ENCODE data around the gene PLEKHA7. TPM values are rescaled to one million over a fixed set of nuclear protein-coding genes. Genes with fewer than 3 reads are reported as not detected.

The PLEKHA7 gene
- total and polyA plus RNA-seq, 2 of the 8 experiments (the other 6 are each of a cell fraction or from before 2014, with no cell fraction given), result 11.4 to 25.6 TPM

- DNase-seq (ENCODE audit: low read depth in 1 of 2, low spot score in 2 of 2) (peak in 1 of 2 experiments; percentile 70), FAIRE-seq (peak; percentile 78)
- H3K27me3 ChIP-seq (replicated peaks in 1 of 4; ENCODE audit: control insufficient read depth in 3 of 4, extremely low read depth in 1 of 4, insufficient read depth in 3 of 4, low read length in 3 of 4), result no peaks in the 10 kb centered on the region
- peaks cover 15% of the 10 kb centered on the region for H3K79me1 ChIP-seq (ENCODE audit: low read depth, low read length)
- no peak overlapping the region for H3K18ac ChIP-seq (ENCODE audit: extremely low read depth, low read length)
- no peak overlapping the region for H4K5ac ChIP-seq (ENCODE audit: insufficient read length, low read depth, low read length)
- H3K9me3 ChIP-seq (ENCODE audit: insufficient read depth in 2 of 2, low read depth in 1 of 2, low read length in 1 of 2), result no peaks in the 10 kb centered on the region
- H3K4me2 ChIP-seq (ENCODE audit: insufficient read depth in 1 of 2, low read depth in 2 of 2, low read length in 2 of 2), result peak overlapping the region; percentile 51
- TF ChIP-seq EGR1 (IDR thresholded peaks at IDR 0.05; ENCODE audit: borderline replicate concordance, low read depth, low read length) (0 out of 2 replicates have a peak, but pooled peaks have one; percentile 12), TCF12 (IDR thresholded peaks at IDR 0.05; ENCODE audit: low read depth, low read length) (peak; percentile 85; the same call in 1 of the 2 replicates), NANOG (IDR thresholded peaks at IDR 0.05; ENCODE audit: insufficient read depth, low read depth, low read length, poor library complexity, severe bottlenecking) (no peak), MAX (IDR thresholded peaks at IDR 0.05) (no peak), ATF3 (IDR thresholded peaks at IDR 0.05; ENCODE audit: insufficient read depth, low read depth, low read length) (no peak), EP300 (IDR thresholded peaks at IDR 0.05; ENCODE audit: borderline replicate concordance in 1 of 2, low read depth in 2 of 2, low read length in 2 of 2) (peak in 1 of 2 experiments; percentile 48; a peak in 1 of 3 replicates), RXRA (IDR thresholded peaks at IDR 0.05; ENCODE audit: insufficient read depth, low read depth, low read length) (peak; percentile 81; the same call in 1 of the 2 replicates), SP1 (IDR thresholded peaks at IDR 0.05; ENCODE audit: low read depth, low read length) (0 out of 2 replicates have a peak, but pooled peaks have one; percentile 47)
- 63% methylated on average over 6 of the region's 6 CpGs; no CpG with 5 or more reads in 1 of the 2 experiments for WGBS, 2 experiments (ENCODE audit: extremely low coverage in 1 of 2, insufficient coverage in 1 of 2, insufficient read length in 1 of 2, insufficient replicate concordance in 2 of 2, low coverage in 1 of 2, low lambda C conversion rate in 2 of 2, missing lambda C conversion rate in 1 of 2)
- H2BK120ac ChIP-seq (replicated peaks; ENCODE audit: low read depth, low read length), result no peak overlapping the region
- H3K4me1 ChIP-seq (replicated peaks in 1 of 4; ENCODE audit: control insufficient read depth in 3 of 4, insufficient read depth in 4 of 4, low read length in 3 of 4), result peaks cover 16 to 30% (median 20%) of the 10 kb centered on the region in 4 experiments
- no peak overlapping the region for H3K4ac ChIP-seq (replicated peaks; ENCODE audit: insufficient read length, low read depth, low read length)
- no peak overlapping the region for H3K27ac ChIP-seq (ENCODE audit: low read depth, low read length)
- H3K56ac ChIP-seq (replicated peaks; ENCODE audit: insufficient read length, low read depth, low read length), result no peak overlapping the region
- CTCF ChIA-PET (ENCODE audit: partially characterized antibody), result interaction anchor here (0.8 to 1.9 kb wide), 9 partner anchors 12 to 159 kb away, joined by 3 to 6 read pairs (median 4); partner anchors contain the start of gene PLEKHA7
- no peak overlapping the region for H2BK5ac ChIP-seq (ENCODE audit: low read depth, low read length)
- peak overlapping the region in 1 of 4 experiments; percentile 3; a peak in 1 of 8 replicates for H3K4me3 ChIP-seq (ENCODE audit: extremely low read depth in 1 of 4, insufficient read depth in 2 of 4, low read depth in 3 of 4, low read length in 4 of 4)
- no peak overlapping the region for H3K23ac ChIP-seq (ENCODE audit: insufficient read length)
- no peak overlapping the region for H2AFZ ChIP-seq (ENCODE audit: low read length)
- H2AK5ac ChIP-seq (ENCODE audit: low read depth, low read length), result no peak overlapping the region
- no peak overlapping the region for H2BK12ac ChIP-seq (ENCODE audit: low read depth, low read length)
- no peak overlapping the region for H3K14ac ChIP-seq (ENCODE audit: insufficient read length)
- peaks cover 0 to 14% of the 10 kb centered on the region in 2 experiments; a peak in 3 of 4 replicates for H3K79me2 ChIP-seq (ENCODE audit: control insufficient read depth in 1 of 2, insufficient read depth in 2 of 2, low read length in 2 of 2)
- no peaks in the 10 kb centered on the region for H3K36me3 ChIP-seq (ENCODE audit: control insufficient read depth in 2 of 4, insufficient read depth in 4 of 4, low read length in 3 of 4)
- H2BK20ac ChIP-seq (ENCODE audit: low read length), result no peak overlapping the region
- peaks cover 2 to 14% of the 10 kb centered on the region in 2 experiments for H4K20me1 ChIP-seq (replicated peaks in 1 of 2; ENCODE audit: control insufficient read depth in 1 of 2, insufficient read depth in 2 of 2, low read length in 2 of 2)
- no peaks in the 10 kb centered on the region for H3K23me2 ChIP-seq (ENCODE audit: low read depth, low read length)
- H2BK15ac ChIP-seq (ENCODE audit: low read length), result no peak overlapping the region
- no peak overlapping the region for H4K8ac ChIP-seq (ENCODE audit: extremely low read depth, insufficient read depth, low read length)
- no peak overlapping the region for H3K9ac ChIP-seq (replicated peaks in 1 of 4; ENCODE audit: extremely low read depth in 1 of 4, low read depth in 3 of 4, low read length in 3 of 4)
- POLR2A ChIA-PET (ENCODE audit: partially characterized antibody), result interaction anchor here (1.0 to 1.3 kb wide), 2 partner anchors 27 to 89 kb away, joined by 4 read pairs; partner anchors contain the start of gene PLEKHA7
- no peak overlapping the region for H4K91ac ChIP-seq (replicated peaks; ENCODE audit: insufficient read length, low read length)
Measured at GRCh38 chr11:16987205-16987568, 27.0 kb downstream of the PLEKHA7 start.
